Measurements from ENCODE around the gene NEURL2.

GRCh38 chr20:45921337-45922189 lies 30.6 kb upstream of the NEURL2 start:
- no peak for TF ChIP-seq POLR2A (IDR thresholded peaks at IDR 0.05; ENCODE audit: low read depth, low read length)
- TF ChIP-seq POLR2AphosphoS5 (IDR thresholded peaks at IDR 0.05; ENCODE audit: low read depth, low read length) = no peak

Measured in GM12892 (cell line).